ENCODE data around the gene KAT6B.

The KAT6B gene

DNA sequence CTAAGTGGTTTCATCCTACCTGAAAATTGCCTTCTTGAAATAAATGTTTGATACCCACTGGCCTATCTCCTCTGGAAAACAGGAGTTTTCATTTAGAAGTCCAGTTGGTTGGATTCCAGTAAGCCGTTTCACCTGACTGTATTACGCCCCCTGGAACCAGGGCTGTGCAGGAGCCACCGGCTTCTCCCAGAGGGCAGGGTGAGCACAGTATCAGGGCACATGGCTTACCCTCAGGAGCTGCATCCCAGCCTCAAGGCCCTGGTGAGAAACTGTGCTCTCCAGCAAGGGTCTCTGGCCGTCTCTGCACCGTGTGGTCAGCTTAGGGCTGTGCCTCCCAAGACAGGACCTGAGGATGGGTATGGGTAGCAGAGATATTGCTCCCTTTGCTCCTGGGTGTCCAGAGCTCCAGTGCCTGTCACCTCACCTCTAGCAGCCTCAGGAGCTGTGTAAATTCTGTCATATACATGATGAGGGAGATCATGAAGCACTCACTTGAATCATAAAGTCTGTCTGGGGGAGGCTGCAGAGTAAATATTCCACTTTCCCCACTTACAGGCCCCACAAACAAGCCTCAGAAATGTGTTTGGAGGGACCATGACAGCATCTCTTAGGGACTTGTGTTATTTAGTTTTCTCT, 175.4 kb downstream of the KAT6B start:
- no peak for TF ChIP-seq ZFX (IDR thresholded peaks at IDR 0.05; ENCODE audit: borderline replicate concordance)
- TF ChIP-seq, protein P1, sequence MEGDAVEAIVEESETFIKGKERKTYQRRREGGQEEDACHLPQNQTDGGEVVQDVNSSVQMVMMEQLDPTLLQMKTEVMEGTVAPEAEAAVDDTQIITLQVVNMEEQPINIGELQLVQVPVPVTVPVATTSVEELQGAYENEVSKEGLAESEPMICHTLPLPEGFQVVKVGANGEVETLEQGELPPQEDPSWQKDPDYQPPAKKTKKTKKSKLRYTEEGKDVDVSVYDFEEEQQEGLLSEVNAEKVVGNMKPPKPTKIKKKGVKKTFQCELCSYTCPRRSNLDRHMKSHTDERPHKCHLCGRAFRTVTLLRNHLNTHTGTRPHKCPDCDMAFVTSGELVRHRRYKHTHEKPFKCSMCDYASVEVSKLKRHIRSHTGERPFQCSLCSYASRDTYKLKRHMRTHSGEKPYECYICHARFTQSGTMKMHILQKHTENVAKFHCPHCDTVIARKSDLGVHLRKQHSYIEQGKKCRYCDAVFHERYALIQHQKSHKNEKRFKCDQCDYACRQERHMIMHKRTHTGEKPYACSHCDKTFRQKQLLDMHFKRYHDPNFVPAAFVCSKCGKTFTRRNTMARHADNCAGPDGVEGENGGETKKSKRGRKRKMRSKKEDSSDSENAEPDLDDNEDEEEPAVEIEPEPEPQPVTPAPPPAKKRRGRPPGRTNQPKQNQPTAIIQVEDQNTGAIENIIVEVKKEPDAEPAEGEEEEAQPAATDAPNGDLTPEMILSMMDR (IDR thresholded peaks at IDR 0.05), result no peak

GRCh38 chr10:75002351-75002725, 175.9 kb downstream of the KAT6B start:
- no peak overlapping the region for H3K27ac ChIP-seq
- TF ChIP-seq, protein P1 (IDR thresholded peaks at IDR 0.05), result no peak
- TF ChIP-seq ZFX (IDR thresholded peaks at IDR 0.05; ENCODE audit: borderline replicate concordance), result no peak

More for the DNA sequence above, 175.4 kb downstream of the KAT6B start:
- H3K27ac ChIP-seq, result no peak overlapping the region

GRCh38 chr10:75002967-75003594, 176.7 kb downstream of the KAT6B start:
- H3K27ac ChIP-seq, result no peak overlapping the region
- TF ChIP-seq, protein P1 (IDR thresholded peaks at IDR 0.05), result no peak
- no peak for TF ChIP-seq ZFX (IDR thresholded peaks at IDR 0.05; ENCODE audit: borderline replicate concordance)

GRCh38 chr10:75003891-75004290, 177.5 kb downstream of the KAT6B start:
- TF ChIP-seq ZFX (IDR thresholded peaks at IDR 0.05; ENCODE audit: borderline replicate concordance), result no peak
- TF ChIP-seq, protein P1 (IDR thresholded peaks at IDR 0.05), result no peak

GRCh38 chr10:75007646-75008045, 181.2 kb downstream of the KAT6B start:
- TF ChIP-seq, protein P1 (IDR thresholded peaks at IDR 0.05), result no peak
- TF ChIP-seq ZFX (IDR thresholded peaks at IDR 0.05; ENCODE audit: borderline replicate concordance), result no peak
- no peak overlapping the region for H3K27ac ChIP-seq

More at GRCh38 chr10:75003891-75004290, 177.5 kb downstream of the KAT6B start:
- H3K27ac ChIP-seq, result no peak overlapping the region

DNA sequence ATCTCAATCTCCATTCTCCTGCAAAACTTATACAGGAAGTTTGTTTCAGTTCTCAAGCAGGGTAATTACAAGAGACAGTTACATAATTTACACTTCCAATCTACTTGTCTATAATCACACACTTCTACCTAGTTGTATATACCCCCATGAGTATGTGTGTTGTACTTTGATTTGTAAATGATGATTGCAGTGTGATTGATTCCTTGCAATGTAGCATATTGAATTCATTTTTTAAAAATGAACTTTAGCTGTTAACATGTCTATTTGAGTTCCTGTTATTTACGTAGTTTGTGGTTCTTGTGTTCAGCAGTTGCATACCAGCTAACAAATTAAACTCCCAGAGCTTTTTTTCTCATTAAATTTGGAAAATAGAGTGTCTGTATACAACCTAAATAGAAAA, 182.6 kb downstream of the KAT6B start:
- TF ChIP-seq, protein P1 (IDR thresholded peaks at IDR 0.05), result no peak
- no peak for TF ChIP-seq ZFX (IDR thresholded peaks at IDR 0.05; ENCODE audit: borderline replicate concordance)

DNA sequence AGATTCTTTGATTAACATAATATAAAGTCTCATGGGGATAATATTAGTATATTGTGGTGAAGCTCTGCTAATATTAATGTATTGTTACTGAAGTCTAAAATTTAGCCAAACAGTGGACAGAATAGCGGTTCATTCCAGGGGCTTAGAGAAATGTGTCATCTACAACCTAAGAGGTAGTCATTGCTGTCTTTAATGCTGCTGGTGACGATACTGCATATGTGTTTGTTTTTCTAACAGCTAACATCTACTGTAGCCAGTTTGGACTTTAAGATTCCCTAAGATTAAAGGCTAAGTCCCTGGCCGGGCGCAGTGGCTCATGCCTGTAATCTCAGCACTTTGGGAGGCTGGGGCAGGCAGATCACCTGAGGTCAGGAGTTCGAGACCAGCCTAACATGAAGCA, 183.0 kb downstream of the KAT6B start:
- no peak for TF ChIP-seq ZFX (IDR thresholded peaks at IDR 0.05; ENCODE audit: borderline replicate concordance)
- TF ChIP-seq, protein P1 (IDR thresholded peaks at IDR 0.05), result no peak
- H3K27ac ChIP-seq, result no peak overlapping the region

More for the DNA sequence above, 182.6 kb downstream of the KAT6B start:
- no peak overlapping the region for H3K27ac ChIP-seq

Data from 22Rv1 (cell line).